Bone marrow (tissue), 2 donors: ENCODE results near the gene HSD17B4.
"Not testable (repeated sequence)": the region's sequence is repeated elsewhere in the genome, so short reads cannot be mapped to it uniquely, and the experiment has no call there.

Experiments used
- DNase-seq, 2 donors: peaks; one replicate each; lab custom pipeline; 2025; lab: John Stamatoyannopoulos, UW

The HSD17B4 gene

DNA sequence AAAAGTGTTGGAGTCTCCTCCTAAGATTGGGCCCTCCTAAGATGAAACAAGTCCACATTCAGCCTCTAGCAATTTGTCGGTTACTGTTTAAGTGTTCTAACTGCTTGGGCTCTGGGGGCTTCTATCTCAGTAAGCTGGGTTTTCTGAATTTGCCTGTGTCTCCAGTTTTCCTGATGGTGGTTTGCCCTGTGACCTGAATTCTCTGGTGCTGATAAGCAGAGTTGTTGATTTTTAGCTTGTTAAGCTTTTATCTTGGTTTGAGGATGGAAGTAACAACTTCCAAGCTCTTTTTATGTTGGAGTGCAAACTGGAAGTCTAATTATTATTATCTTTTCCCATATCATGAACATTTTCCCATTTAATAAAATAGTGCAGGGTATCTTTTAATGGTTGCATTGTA lies 30.9 kb downstream of the HSD17B4 start:
- no peak for DNase-seq

GRCh38 chr5:119484884-119485283 lies 32.6 kb downstream of the HSD17B4 start:
- no peak for DNase-seq

GRCh38 chr5:119501671-119502179 lies 49.4 kb downstream of the HSD17B4 start:
- DNase-seq, result no peak

DNA sequence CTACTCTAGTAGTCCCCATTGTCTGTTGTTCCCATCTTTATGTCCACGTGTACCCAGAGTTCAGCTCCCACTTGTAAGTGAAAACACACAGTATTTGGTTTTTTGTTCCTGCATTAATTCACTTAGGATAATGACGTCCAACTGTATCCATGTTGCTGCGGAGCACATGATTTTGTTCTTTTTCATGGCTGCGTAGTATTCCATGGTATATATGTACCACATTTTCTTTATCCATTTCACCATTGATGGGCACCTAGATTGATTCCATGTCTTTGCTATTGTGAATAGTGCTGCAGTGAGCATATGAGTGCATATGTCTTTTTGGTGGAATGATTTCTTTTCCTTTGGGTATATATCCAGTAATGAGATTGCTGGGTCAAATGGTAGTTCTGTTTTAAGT lies 51.6 kb downstream of the HSD17B4 start:
- not testable (repeated sequence) for DNase-seq

- DNase-seq, result no peak
Measured at GRCh38 chr5:119512277-119512676, 60.0 kb downstream of the HSD17B4 start.

- DNase-seq, result no peak
Measured at GRCh38 chr5:119515192-119515591, 62.9 kb downstream of the HSD17B4 start.

- DNase-seq, result not testable (repeated sequence)
Measured at GRCh38 chr5:119517115-119517514, 64.8 kb downstream of the HSD17B4 start.

- no peak for DNase-seq
Measured at GRCh38 chr5:119521232-119521631, 68.9 kb downstream of the HSD17B4 start.

- DNase-seq, result no peak
Measured at GRCh38 chr5:119522841-119523240, 70.5 kb downstream of the HSD17B4 start.

DNA sequence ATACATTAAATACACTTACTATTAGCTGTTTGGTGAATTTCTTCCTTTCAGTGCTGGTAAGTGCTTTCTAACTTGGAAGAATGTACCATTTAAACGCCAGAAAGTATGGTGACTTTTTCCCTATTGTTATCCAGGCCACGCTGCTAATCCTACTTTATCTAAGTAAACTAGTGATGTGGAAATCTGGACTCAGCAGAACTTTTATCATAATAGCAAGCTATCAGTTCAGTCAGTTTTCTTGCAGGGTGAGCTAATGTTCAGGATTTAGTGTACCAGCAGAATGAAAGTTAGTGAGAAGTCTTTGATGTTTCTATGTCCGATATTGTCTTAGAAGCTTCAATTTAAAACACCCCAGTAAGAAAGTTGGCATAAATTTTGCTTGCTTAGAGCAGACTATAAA lies 72.2 kb downstream of the HSD17B4 start:
- no peak for DNase-seq

- no peak for DNase-seq
Measured at GRCh38 chr5:119527351-119527750, 75.1 kb downstream of the HSD17B4 start.

GRCh38 chr5:119529811-119530210 lies 77.5 kb downstream of the HSD17B4 start:
- no peak for DNase-seq

GRCh38 chr5:119532637-119533036 lies 80.3 kb downstream of the HSD17B4 start:
- no peak for DNase-seq

DNA sequence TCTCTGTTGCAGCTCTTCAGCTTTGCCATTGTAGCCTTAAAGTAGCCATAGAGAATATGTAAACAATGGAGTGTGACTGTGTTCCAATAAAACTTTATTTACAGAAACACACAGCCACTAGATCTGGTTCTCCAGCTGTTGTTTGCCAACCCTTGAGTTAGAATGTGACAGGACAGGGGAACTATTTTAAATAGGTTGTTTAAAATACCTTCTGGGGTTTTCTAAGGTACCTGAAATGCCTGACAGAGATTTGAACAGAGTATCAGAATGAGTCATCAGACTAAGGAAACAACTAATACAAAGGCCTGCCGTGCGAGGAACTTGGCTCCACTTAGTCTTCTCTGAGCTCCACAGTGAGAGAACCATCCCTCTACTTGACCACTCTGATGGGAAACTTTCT lies 85.4 kb downstream of the HSD17B4 start:
- no peak for DNase-seq

DNA sequence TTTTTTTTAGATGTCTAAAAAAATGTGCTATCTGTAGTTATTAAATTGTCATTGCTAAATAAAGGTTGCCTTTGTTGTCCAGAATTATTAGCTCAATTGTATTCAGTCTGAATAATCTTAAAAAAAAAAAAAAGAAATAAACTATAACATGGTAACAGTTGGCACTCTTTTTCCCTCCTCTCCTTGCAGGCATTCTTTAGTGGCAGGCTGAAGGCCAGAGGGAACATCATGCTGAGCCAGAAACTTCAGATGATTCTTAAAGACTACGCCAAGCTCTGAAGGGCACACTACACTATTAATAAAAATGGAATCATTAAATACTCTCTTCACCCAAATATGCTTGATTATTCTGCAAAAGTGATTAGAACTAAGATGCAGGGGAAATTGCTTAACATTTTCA lies 89.4 kb downstream of the HSD17B4 start:
- no peak for DNase-seq

- DNase-seq, result no peak
Measured at GRCh38 chr5:119551819-119552218, 99.5 kb downstream of the HSD17B4 start.

- no peak for DNase-seq
Measured at GRCh38 chr5:119554597-119554996, 102.3 kb downstream of the HSD17B4 start.

- no peak for DNase-seq
Measured at GRCh38 chr5:119570910-119571309, 118.6 kb downstream of the HSD17B4 start.

DNA sequence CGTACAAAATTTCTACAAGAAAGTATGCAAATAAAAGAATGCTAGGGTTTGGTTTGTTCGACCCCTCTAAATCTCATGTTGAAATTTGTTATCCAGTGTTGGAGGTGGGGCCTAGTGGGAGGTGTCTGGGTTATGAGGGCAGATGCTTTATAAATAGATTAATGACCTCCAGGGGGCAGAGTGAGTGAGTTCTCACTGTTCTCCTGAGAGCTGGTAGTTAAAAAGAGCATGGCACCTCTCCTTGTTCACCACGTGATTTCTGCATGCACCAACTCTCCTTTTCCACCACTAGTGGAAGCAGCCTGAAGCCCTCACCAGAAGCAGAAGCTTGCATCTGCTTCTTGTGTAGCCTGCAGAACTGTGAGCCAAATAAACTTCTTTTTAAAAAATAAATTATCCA lies 126.6 kb downstream of the HSD17B4 start:
- peak in 1 of 2 donors; percentile 6 for DNase-seq

- no peak for DNase-seq
Measured at GRCh38 chr5:119582987-119583386, 130.7 kb downstream of the HSD17B4 start.

DNA sequence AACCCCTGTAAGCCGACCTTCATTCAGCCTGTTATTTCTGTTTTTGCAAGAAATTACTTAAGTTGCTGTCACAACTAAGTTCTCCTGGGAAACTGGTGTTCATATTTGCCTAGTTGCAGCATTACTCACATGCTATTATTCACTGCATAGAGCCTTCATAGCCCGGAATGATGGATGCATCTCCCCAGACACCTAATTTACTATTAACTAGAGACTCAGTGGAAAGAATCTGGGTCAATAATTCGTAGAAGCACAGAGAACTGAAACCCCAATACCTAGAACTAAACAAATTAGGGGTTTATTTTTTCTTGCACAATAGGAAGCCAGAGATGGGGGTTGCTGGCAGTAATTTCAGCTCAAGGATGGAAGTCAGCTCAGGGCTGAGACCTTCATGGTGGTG lies 131.4 kb downstream of the HSD17B4 start:
- DNase-seq, result no peak
